ENCODE data around the gene LSM2. TPM values are rescaled to one million over a fixed set of nuclear protein-coding genes. Genes with fewer than 3 reads are reported as not detected.
A peak's percentile ranks its signal among the peaks of the same experiment; 100 is the strongest.

The LSM2 gene
- total and polyA plus RNA-seq, 12 donors = 17.5 to 52.0 (median 23.0) TPM

GRCh38 chr6:31768363-31769257, 38.2 kb downstream of the LSM2 start:
- TF ChIP-seq CTCF (IDR thresholded peaks at IDR 0.05) = no peak
- Histone ChIP-seq H3K36me3 (peaks cover 0 to 12% (median 0%) of the 10 kb centered on the region in 9 donors), H3K9me3 (no peaks in the 10 kb centered on the region), H3K27ac (peak overlapping the region in 1 of 10 donors; percentile 75), H3K4me3 (no peak overlapping the region), H3K27me3 (no peaks in the 10 kb centered on the region), H3K4me1 (peaks cover 0 to 31% (median 3%) of the 10 kb centered on the region in 9 donors)
- 88 to 93% methylated on average over 18 of the region's 18 CpGs for WGBS, 2 donors
- DNase-seq (no peak), ATAC-seq (peak in 4 of 8 donors; percentile 5 to 40 (median 27))
- intact Hi-C loops (cut with DNase I) = loop anchor here in 4 of 10 donors (2.0 to 10.0 kb wide), 4 partner anchors 41 to 88 kb away; partner anchors contain the start of genes DDAH2 (in 3 of the 4) and LY6G5C (in 3 of the 4)

- no peak for ATAC-seq
Observed at GRCh38 chr6:31767096-31767645, 39.6 kb downstream of the LSM2 start.

GRCh38 chr6:31765910-31766794, 40.6 kb downstream of the LSM2 start:
- intact Hi-C loops (cut with DNase I) = loop anchor here in 4 of 10 donors (5.0 to 10.0 kb wide), 3 partner anchors 39 to 84 kb away; partner anchors contain the start of genes DDAH2 (in 3 of the 4) and LY6G5C (in 2 of the 4)
- 56% methylated on average over 42 of the region's 42 CpGs for WGBS, 2 donors
- Histone ChIP-seq H3K4me3 (peak overlapping the region in 6 of 10 donors; percentile 3 to 43 (median 24)), H3K27ac (no peak overlapping the region), H3K27me3 (no peaks in the 10 kb centered on the region), H3K36me3 (peaks cover 0 to 12% (median 0%) of the 10 kb centered on the region in 9 donors), H3K9me3 (no peaks in the 10 kb centered on the region), H3K4me1 (peaks cover 0 to 26% (median 12%) of the 10 kb centered on the region in 9 donors)
- no peak for TF ChIP-seq CTCF (IDR thresholded peaks at IDR 0.05)
- ATAC-seq (peak in 3 of 8 donors; percentile 30 to 48 (median 47)), DNase-seq (no peak)

More at GRCh38 chr6:31767096-31767645, 39.6 kb downstream of the LSM2 start:
- Histone ChIP-seq H3K4me1 (peaks cover 0 to 26% (median 12%) of the 10 kb centered on the region in 9 donors), H3K27me3 (no peaks in the 10 kb centered on the region), H3K4me3 (no peak overlapping the region), H3K9me3 (no peaks in the 10 kb centered on the region), H3K27ac (no peak overlapping the region), H3K36me3 (peaks cover 0 to 12% (median 0%) of the 10 kb centered on the region in 9 donors)
- intact Hi-C loops (cut with DNase I) = loop anchor here in 4 of 10 donors (5.0 to 10.0 kb wide), 3 partner anchors 40 to 85 kb away; partner anchors contain the start of genes DDAH2 (in 3 of the 4) and LY6G5C (in 2 of the 4)
- 80 to 85% methylated on average over 6 of the region's 6 CpGs for WGBS, 2 donors
- no peak for DNase-seq
- no peak for TF ChIP-seq CTCF (IDR thresholded peaks at IDR 0.05)

Measured in heart right ventricle (tissue), 16 donors.